ENCODE measurements around the gene MORC2.

MORC2 gene

DNA sequence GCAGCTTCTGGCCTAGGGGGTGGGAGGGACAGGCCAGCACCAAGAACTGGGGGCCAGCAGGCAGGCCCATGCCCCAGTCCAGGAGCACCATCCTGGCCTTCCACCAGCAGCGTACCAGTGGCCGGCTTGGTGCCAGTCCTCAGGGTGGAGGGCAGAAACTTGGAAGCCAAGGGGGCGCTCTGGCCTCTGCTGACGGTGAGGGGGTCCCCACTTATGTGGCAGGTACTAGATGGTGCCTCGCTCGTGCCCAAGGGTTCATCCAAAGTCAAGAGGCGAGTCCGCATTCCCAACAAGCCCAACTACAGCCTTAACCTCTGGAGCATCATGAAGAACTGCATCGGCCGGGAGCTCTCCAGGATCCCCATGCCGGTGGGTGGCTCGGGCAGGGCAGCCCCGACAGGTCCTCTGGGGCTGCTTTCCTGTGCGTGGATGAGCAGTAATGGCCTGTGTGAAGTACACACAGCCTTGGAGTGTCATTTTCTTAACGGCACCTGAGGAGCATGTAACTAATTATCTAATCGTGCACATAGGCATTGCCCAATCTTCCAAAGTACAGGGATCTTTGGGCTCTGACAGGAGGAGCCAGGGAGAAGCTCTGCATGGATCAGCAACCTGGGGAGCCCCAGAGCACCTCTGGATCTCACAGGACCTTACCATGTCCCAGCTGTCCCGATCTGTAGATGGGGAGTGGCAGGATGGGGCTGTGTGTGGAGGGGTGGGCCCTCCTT lies 79.1 kb downstream of the MORC2 start:
- no peak for DNase-seq

DNA sequence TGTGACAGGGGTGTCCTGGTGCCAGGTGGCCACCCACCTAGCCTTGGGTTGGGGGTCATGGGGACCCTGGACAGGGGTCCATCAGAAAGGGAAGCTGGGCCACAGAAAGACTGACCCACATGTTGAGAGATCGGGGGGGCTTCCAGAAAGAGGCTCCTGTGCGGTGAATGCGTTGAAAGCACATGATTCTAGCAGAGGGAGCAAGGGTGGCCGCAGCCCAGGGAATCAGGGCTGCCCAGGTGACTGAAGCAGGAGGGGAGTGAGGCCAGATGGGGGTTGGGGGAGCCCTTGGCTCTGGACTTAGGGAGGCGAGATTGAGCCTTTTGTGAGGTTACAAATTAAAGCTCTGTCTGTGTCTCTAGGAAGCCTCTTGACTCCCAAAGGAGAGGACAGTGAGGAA lies 80.7 kb downstream of the MORC2 start:
- DNase-seq = no peak

DNA sequence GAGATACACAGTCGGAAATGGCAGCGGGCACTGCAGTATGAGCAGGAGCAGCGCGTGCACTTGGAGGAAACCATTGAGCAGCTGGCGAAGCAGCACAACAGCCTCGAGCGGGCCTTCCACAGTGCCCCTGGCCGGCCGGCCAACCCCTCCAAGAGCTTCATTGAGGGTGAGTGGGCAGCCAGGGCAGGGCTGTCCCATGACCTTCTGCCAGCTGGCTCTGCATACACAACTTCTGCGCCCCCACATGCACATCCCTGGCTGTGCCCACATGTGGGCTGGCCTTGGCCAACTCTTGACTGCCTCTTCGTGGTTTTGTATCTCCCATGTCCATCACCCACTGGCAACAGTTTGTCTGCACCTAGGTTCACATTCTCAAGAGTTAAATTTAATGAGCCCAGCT lies 81.1 kb downstream of the MORC2 start:
- no peak for DNase-seq

DNA sequence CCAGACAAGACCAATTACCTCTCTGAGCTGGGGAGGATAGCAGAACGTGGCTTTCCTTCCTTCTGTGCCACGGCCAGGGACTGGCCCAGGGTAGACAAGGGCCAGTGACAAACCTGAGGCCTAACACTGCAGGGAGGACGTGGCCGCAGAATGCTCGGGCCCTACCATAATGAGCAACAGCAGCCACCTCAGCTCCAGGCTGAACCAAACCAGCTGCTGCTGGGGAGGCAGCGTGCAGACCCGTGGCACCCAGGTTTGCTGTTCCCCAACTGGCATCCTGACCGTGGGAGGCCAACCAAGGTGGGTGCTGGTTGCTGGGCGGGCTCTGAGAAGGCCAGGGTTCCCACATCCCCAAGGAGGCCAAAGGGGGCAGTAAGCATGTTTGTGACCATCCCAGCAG lies 83.0 kb downstream of the MORC2 start:
- DNase-seq = no peak

DNA sequence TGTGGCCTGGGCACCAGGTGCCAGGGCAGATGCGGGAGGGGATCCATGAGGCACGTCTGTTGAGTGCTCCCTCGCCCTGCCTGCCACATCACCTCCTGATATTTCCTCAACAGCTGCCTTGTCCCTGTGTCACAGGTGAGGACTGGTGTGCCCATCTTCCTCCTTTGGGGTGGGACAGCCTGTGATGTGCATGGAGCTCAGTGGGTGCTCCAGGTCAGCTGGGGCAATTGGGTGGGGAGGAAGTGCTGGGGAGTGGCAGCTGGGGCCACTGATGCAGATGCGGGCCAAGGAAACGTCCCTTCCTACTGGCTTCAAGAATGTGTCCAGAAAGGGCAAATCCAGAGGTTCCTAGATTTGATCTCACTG lies 83.6 kb downstream of the MORC2 start:
- no peak for DNase-seq

DNA sequence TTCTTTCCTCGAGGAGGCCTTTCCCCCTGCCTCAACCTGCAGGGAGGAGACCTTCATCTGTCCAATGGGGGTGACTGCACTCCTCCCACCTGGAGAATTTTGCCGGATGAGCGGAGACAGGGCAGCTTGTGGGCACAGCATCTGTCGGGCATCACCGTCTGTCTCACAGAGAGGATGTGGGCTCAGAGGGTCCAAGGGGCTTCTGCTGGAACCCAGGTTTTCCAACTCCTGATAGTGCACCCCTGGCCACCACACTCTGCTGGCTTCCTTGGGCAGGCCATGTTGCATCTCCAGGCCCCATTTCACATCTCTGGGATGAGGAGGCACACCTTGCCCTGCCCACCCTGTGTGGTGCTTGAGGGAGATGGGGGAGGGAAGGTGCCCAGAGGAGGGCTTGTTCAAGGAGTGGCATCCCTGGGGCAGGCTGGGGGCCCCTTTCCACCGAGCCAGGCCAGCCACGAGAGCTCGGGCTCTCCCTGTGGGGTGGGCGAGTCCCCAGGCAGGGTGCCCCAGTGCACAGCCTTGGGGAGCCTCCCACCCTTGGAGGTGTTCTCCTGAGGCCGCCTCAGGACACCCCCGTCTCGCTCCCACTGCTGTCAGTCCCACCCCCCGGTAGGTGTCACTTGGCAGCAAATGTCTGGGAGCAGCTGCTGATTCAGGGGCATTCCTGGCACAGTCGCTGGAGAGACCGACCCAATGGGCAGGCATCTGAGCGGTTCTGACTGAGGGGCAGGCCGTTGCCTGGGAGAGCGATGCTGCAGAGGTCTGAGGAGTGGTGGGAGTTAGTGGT lies 84.2 kb downstream of the MORC2 start:
- DNase-seq = no peak

DNA sequence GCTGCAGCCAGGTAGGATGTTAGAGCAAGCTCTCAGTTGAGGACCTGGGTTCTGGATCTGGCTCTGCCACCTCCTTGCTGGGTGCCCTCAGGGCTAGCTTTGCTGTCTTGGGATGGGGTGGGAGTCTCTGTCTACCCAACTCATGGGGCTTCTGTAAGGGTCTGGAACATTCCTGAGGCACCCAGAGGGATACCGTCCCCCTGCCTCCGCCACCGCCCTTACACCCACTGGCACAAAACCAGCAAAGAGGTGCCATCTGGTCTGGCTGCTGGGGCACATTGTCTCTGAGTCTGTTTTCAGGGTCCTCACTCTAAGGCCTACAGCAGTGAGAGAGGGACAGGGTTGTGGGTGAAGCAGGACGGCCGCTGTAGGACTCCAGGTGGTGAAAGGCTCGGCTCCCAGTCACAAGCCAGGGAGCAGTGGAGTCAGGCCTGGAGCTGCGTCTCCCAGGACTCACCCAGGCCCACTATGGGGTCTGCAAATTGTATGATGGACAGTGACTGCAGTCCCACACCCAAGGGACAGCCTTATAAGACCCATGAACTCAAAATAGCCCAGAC lies 84.9 kb downstream of the MORC2 start:
- DNase-seq = no peak

DNA sequence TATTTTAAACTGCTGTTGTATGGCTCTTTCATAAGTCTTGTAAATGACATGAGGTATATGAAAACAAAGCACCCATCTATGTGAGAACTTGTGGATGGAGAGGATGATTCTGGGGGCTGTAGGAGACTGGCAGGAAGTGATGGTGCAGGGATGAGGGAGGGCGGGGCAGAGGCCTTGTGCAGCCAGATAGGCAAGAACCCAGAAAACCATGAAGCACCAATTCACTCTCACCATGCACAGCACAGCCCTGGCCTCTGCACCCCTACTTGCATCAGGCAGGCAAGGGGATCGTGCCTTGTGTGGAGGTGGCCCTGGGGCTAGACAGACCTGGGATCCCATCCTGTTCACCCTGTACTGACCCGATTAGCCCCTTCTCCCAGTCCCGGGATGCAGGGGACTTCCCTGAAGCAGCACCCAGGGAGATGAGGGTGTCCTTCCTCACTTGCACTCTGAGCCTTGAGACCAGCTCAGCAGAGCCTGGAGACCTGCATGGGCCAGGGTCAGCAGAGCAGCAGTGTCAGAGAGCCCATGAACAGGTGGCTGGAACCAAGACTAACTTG lies 85.5 kb downstream of the MORC2 start:
- DNase-seq = no peak

DNA sequence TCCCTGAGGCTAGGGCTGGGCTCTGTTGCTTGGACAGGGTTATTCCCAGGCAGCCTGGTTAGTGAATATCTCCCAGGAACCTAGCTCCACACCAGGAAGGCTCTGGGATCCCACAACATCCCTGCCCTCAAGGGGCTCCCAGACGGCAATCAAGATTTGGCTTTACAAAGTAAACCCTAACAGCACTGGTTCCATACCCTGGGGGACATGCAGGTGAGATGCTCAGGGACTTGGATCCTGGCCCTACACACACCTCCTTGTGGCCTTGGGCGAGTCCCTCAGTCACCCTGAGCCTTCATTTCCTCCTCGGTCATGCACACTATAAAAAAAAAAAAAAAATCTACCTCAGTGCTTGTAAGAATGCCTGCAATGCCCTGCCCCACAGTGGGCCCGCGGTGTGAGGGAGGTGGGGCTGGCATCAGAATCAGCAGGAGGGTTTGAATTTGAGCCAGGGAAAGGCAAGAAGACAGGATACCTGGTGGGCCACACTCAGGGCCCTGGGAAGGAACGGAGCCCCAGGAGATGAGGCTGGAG lies 86.3 kb downstream of the MORC2 start:
- no peak for DNase-seq

DNA sequence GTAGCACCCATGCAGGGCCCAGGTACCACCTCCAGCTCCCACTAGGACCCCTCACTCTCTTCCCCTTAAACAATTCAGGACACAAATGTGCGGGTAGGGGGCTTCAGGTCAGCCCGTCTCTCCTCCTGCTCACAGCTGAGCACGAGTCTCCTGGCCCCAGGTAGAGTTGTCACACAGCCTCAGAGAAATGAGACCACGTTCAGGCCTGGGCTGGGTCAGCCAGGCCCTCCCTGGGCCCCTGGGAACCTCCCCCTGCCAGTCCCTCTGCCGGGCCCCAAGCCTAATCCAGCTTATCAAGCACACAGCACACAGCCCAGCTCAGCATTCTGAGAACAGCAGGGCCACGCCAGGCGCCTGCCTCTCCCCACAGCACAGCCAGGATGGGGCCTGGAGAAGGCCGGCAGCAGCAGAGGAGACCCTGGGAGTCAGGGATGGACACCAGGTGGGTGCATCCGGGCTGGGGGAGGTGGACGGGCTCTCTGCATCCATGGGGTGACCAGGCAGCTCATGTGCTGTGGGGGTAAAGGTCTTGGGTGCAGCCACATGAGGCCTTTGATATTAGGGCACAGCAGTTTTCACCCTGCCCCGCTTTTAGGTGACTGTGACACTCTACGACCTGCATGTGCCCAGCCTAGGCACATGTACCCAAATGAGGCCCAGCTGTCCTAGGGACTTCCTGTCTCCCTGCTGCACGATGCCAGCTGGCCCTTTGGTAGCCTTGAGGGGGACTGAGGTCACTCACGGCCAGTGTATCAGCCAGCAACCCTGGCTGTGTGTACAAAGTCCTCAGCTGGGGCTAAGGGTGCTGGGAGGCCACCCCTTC lies 87.0 kb downstream of the MORC2 start:
- DNase-seq = peak in 1 of 51 donors; percentile 13

DNA sequence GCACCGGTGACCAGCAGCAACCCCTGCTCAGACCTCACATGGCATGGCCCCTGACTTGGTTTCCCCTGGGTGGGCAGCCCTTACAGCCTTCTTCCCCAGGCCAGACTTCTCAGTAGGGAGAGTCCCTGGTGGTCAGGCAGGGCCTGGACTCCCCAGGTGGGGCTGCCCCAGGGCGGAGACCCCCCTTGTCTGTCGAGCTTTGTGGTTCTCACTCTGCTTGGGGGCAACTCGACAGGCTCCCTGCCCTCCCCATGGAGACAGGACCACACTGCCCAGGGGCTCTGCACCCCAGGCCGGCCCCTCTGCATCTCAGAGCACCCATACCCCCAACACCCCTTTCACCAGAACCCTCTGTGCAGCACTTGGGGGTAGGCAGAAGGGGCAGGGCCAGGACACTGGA lies 87.7 kb downstream of the MORC2 start:
- DNase-seq = no peak

DNA sequence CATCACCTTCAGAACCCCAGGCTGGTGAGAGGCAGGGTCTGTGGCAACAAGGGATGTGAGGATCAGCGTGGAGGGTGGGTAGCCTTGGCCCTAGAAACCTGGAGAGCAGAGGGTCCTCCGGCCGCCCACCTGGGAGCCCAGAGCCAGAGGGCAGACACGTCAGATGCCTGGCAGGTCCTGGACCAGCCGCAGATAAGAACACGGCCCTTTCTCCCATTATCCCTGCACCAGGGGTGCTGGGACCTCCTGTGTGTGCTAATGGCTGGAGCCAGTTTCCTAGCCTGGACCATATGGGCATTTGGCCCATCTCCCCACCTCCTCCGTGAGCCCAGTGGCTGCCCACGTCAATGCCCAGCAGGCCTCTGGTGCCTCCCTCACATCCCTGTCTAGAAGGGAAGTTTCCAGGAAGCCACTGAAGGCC lies 88.4 kb downstream of the MORC2 start:
- no peak for DNase-seq

DNA sequence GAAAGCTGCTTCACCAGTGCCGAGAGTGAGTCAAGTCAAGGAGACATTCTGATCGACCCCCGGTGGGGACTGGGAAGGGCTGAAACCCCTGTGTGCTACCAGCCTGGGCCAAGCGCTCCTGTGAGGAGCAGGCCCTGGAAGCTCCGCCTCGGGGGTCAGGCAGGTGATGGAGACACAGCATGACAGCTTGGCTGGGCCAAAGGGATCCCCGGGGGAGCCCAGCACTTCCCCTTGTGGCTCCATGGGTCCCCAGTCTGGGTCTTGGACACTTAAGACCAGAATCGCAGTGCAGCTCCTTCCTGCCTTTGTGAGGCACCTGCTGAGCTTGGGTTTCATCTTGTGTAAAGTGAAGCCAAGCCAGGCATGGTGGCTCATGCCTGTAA lies 89.2 kb downstream of the MORC2 start:
- no peak for DNase-seq

DNA sequence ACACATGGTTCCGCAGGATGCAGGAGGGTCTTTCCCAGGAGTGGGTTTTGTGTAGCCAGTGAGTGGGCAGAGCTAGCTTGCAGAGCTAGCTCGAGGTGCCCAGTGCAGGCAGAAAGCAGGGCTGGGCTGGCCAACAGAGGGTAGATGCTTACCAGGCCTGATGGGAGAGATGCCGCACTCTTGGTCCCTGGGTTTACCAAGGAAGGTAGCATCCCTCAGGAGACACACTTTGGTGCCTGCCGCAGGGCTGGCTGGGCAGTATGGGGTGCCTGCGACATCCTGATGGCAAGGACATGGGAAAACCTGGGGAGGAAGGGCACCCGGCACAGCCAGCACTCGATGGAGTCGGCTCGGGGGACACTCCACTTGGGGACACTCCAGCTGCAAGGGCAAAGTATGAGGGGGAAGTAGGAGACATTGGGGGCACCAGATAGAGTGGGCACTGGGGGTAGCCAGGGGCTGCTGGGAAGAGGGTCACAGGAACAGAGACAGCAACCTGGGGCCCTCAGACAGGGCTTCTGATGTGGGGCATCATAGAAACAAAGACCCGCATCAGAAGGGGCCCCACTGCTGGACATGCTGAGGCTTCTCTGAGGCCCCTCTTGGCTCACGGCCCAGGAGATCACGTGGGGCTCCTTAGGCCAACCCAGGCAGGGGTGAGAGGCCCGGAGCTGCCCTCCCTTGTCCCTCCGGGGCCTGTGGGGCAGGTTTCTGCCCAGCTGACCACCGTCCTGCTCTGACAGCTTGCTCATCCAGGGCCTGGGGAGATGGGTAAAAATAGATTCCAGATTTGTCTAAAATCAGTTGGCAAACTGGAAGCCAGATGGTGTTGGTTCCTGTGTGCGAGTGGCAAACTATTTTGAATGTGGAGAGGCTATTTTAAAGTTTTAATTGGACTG lies 89.8 kb downstream of the MORC2 start:
- DNase-seq = peak in 6 of 51 donors; percentile 15 to 34 (median 20)

DNA sequence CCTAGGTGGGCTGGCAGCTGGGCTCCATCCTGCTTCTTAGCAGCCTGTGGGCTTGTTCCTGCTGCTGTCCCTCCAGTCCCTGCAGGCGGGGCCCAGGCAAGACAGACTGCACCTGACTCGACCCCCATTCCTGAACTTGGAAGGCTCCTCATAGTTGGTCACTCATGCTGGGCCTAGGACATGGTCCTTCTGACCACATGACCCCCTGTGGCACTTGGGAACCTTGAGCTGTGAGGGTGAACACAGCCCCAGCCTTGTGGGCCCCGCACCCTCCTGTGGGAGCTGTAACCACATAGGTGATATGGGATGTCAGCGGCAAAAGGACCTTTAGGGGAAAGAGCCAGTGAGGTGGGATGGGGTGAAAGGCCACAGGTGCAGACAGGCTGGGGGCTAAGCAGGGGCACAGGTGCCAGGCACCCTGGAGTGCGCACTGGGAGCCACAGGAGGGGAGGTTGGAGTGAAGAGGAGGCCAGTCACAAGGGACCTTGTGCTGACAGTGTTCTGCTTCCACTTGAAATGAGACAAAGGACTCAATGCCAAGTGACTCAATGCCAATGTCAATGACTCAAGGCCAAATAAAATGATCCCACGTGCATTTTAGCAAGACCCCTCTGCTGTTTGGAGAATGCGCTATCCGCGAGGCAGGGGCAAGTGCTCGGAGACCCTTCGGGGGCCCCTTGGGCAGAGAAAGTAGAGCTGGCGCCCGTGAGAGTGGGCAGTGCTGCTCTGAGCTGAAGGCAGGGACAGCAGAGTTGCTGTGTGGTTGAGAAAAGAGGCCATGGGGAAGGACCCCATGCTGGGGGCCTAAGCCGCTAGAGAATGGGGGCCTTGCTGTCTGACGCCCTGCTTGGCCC lies 90.7 kb downstream of the MORC2 start:
- peak in 3 of 51 donors; percentile 14 to 30 (median 15) for DNase-seq

DNA sequence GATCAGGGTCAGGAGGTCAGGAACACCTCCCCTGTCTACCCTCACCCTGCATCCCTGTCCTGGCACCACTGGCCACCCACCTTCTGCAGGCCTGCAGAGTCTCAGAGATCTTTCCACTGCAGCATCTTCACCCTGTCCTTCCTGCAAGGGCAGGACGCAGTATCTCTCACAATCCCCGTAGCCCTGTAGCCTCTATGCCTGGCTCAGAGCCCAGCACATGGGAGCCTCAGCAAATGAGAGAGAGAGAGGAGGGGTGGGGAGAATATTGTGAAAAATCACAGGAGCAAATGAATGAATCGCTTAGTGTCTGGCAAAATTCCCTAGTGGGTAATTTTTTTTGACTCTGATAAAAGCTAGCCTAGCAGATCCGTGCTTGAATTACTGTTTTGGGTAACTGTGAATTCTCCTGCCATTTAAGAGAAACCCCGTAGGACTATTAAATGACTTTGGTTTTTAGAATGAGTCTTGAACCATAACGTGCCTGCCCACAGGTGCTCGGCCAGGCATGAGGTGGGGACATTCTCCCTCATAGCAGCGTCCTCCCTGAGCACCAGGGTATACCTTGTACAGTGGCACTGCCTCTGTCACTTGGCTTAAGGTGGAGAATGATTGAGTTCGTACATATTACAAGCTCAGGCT lies 91.5 kb downstream of the MORC2 start:
- peak in 18 of 51 donors; percentile 18 to 63 (median 36) for DNase-seq

DNA sequence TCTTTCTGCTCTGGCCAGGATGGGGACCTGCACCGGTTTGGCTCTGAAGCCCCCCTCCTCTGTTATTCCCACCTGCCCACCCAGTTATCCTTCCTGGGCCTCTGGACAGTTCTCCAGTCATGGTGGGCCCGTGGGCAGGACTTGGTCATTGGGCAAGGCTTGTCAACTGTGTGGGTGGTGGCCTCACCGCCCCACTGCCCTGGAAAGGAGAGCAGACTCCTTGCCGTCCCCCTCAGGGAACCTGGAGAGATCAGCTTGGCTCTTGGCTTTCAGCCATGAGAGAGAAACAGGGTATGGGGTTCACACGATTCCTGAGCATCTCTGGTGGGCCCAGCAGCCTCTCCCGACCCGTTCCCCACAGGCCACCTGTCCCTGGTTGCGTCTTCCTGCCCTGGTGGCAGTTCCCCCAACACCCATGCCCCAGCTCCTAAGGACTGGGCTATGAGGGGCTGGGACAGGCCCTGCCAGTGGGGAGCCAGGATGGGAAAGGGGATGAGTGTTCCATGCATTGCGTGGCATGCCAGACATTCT lies 92.3 kb downstream of the MORC2 start:
- no peak for DNase-seq

DNA sequence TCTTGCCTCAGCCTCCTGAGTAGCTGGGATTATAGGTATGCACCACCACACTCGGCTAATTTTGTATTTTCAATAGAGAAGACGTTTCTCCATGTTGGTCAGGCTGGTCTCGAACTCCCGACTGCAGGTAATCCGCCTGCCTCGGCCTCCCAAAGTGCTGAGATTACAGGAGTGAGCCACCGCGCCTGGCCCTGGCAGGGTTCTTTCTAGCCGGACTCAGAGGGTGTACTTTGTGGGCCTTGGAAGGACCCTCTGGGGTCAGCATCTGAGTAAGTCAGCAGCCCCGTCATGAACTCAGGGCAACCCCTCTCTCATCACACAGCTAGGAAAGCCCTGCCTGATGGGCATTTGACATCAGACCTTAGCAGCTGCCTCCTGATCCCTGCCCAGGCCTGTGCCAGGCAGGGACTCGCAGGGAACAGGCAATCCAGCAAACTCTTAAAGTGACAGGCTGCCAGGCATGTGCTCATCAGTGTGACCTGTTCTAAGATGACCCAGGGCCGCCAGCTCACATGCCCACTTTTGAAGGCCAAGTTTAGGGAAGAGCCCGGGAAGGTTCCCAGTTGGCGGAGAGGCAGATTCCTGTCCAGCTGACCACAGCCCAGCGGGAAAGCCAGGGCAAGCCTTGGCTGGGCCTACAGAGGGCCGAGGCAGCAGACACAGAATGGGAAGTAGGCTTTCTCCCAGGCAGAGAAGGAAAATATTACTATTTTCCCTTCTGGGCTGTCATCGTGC lies 92.9 kb downstream of the MORC2 start:
- peak in 31 of 51 donors; percentile 10 to 72 (median 41) for DNase-seq
